ENCODE data around the gene NTMT1. TPM values are rescaled to one million over a fixed set of nuclear protein-coding genes. Genes with fewer than 3 reads are reported as not detected.

Gene NTMT1
- polyA plus RNA-seq, 4 donors = 42.5 to 64.3 (median 45.5) TPM

DNA sequence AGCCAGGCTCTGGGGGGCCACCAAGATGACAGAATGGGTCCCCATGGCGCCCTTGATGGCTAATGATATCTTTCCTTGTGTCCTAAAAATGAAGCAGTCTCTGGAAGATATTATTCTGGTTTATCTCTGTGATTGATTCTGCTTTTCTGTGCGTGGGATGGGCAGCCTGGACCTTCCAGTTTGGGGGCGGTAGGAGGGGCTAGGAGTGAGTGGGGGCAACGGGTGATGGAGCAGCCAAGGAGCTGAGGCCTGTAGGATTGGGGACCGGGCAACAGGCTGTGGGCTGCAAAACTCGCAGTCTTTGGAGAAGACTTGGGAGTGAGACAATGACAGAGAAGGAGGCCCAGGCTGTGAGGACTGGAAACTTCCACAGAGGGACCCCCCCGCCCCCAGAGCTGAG is 48.3 kb downstream of the NTMT1 start:
- FAIRE-seq (no peak), DNase-seq (no peak)
- WGBS, 3 donors = 65 to 75% (median 68%) methylated on average over 7 of the region's 7 CpGs
- no peaks in the 10 kb centered on the region for H3K9me3 ChIP-seq (ENCODE audit: control insufficient read depth in 2 of 2, insufficient read depth in 1 of 2, low read depth in 1 of 2, low read length in 1 of 2)
- H3K27me3 ChIP-seq (ENCODE audit: control insufficient read depth in 3 of 3, insufficient read depth in 3 of 3, low read length in 3 of 3) = peaks cover 0 to 28% (median 0%) of the 10 kb centered on the region in 3 donors
- no peaks in the 10 kb centered on the region for H3K36me3 ChIP-seq (ENCODE audit: control insufficient read depth in 3 of 3, insufficient read depth in 2 of 3, low read depth in 1 of 3, low read length in 3 of 3)
- no peak overlapping the region for H3K27ac ChIP-seq (ENCODE audit: low read depth in 1 of 3, low read length in 2 of 3)
- H3K4me1 ChIP-seq (ENCODE audit: control insufficient read depth in 3 of 3, insufficient read depth in 2 of 3, low read depth in 1 of 3, low read length in 2 of 3) = no peaks in the 10 kb centered on the region
- H3K4me3 ChIP-seq (ENCODE audit: low read depth in 1 of 3, low read length in 3 of 3) = no peak overlapping the region

DNA sequence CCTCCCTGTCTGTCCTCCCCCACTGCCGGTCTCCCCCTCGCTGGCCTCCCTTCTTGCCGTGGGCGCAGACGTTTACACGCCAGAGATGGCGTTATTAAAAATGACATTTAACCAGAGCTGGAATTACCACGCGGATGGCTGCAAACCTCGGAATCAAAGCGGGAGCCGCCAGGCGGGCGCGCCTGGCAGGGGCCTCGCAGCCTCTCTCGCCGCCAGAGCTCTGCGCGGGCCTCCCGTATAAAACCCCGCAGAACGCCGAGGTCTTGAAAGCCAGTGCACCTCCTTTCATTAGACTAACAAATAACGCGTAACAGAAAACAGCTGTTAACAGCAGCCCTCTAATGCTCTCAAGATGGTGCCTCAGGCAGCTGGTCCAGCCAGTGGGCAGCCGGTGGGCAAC is 49.7 kb downstream of the NTMT1 start:
- FAIRE-seq (no peak), DNase-seq (no peak)
- H3K9me3 ChIP-seq (ENCODE audit: control insufficient read depth in 2 of 2, insufficient read depth in 1 of 2, low read depth in 1 of 2, low read length in 1 of 2) = no peaks in the 10 kb centered on the region
- WGBS, 3 donors = 63 to 76% (median 64%) methylated on average over 27 of the region's 27 CpGs
- no peak overlapping the region for H3K27ac ChIP-seq (ENCODE audit: low read depth in 1 of 3, low read length in 2 of 3)
- H3K4me1 ChIP-seq (ENCODE audit: control insufficient read depth in 3 of 3, insufficient read depth in 2 of 3, low read depth in 1 of 3, low read length in 2 of 3) = no peaks in the 10 kb centered on the region
- peaks cover 0 to 28% (median 0%) of the 10 kb centered on the region in 3 donors for H3K27me3 ChIP-seq (ENCODE audit: control insufficient read depth in 3 of 3, insufficient read depth in 3 of 3, low read length in 3 of 3)
- no peak overlapping the region for H3K4me3 ChIP-seq (ENCODE audit: low read depth in 1 of 3, low read length in 3 of 3)
- H3K36me3 ChIP-seq (ENCODE audit: control insufficient read depth in 3 of 3, insufficient read depth in 2 of 3, low read depth in 1 of 3, low read length in 3 of 3) = no peaks in the 10 kb centered on the region

DNA sequence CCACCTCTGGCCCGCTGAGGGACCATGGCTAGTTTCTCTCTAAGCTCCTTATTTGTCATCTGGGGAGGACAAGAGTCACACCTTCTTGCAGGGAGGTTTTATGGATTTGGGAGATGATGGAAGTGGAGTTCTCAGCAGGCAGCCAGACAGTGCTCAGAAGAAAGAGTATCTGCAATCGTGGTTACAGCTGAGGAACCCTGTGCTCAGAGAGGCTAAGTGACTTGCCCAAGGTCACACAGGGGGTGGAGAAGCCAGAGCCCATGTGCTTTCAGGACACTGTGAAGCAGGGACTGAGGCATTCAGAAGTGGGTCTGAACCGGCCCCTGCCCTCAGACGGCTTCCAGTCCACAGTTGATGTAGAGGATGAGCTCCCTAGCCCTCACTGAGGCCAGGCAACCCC is 50.3 kb downstream of the NTMT1 start:
- FAIRE-seq = no peak

DNA sequence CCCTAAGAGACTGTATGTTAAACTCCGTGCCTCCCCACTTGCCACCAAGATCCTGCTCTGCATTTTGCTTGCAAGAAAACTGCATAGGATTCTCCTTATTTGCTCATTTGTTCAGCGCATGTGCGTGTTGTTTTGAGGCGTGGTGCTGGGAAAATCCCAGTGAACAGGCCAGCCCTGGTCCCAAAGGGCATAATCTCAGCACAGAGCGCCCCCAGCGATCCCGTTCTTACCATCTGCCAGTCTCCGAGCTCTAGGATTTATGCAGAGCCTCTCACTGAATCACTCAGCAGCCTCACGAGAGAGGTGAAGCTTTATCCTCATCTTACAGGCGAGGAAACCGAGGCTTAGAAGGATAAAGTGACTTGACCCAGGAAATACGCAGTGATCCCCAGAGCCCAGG is 51.0 kb downstream of the NTMT1 start:
- DNase-seq (no peak), FAIRE-seq (no peak)
- 46 to 76% (median 53%) methylated on average over 12 of the region's 12 CpGs for WGBS, 3 donors
- Histone ChIP-seq H3K27ac (ENCODE audit: low read depth in 1 of 3, low read length in 2 of 3) (no peak overlapping the region), H3K9me3 (ENCODE audit: control insufficient read depth in 2 of 2, insufficient read depth in 1 of 2, low read depth in 1 of 2, low read length in 1 of 2) (no peaks in the 10 kb centered on the region), H3K4me1 (ENCODE audit: control insufficient read depth in 3 of 3, insufficient read depth in 2 of 3, low read depth in 1 of 3, low read length in 2 of 3) (no peaks in the 10 kb centered on the region), H3K27me3 (ENCODE audit: control insufficient read depth in 3 of 3, insufficient read depth in 3 of 3, low read length in 3 of 3) (peaks cover 0 to 28% (median 0%) of the 10 kb centered on the region in 3 donors), H3K4me3 (ENCODE audit: low read depth in 1 of 3, low read length in 3 of 3) (no peak overlapping the region), H3K36me3 (ENCODE audit: control insufficient read depth in 3 of 3, insufficient read depth in 2 of 3, low read depth in 1 of 3, low read length in 3 of 3) (no peaks in the 10 kb centered on the region)

More for the DNA sequence above, 50.3 kb downstream of the NTMT1 start:
- Histone ChIP-seq H3K27ac (ENCODE audit: low read depth in 1 of 3, low read length in 2 of 3) (no peak overlapping the region), H3K4me3 (ENCODE audit: low read depth in 1 of 3, low read length in 3 of 3) (no peak overlapping the region), H3K36me3 (ENCODE audit: control insufficient read depth in 3 of 3, insufficient read depth in 2 of 3, low read depth in 1 of 3, low read length in 3 of 3) (no peaks in the 10 kb centered on the region), H3K9me3 (ENCODE audit: control insufficient read depth in 2 of 2, insufficient read depth in 1 of 2, low read depth in 1 of 2, low read length in 1 of 2) (no peaks in the 10 kb centered on the region), H3K4me1 (ENCODE audit: control insufficient read depth in 3 of 3, insufficient read depth in 2 of 3, low read depth in 1 of 3, low read length in 2 of 3) (no peaks in the 10 kb centered on the region), H3K27me3 (ENCODE audit: control insufficient read depth in 3 of 3, insufficient read depth in 3 of 3, low read length in 3 of 3) (peaks cover 0 to 28% (median 0%) of the 10 kb centered on the region in 3 donors)
- WGBS, 3 donors = 61 to 80% (median 65%) methylated on average over 4 of the region's 4 CpGs
- no peak for DNase-seq

DNA sequence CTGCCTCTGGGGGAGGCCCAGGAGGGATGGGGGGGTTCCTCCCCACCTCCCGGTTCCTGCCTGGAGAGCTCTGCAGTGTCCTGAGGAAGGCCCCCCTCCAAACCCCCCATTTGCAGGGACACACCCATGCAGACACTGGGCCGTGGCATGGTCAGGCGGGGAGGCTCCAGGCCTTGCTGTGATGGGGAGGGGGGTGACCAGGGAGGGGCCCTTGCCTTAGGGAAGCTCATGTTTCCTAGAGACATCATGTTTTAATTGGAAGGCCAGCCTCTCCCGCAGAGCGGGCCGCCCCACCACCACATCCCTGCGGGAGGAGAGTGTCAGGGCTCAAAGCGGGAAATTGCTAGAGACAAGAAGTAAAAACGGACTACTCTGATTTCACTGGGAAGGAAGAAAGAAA is 51.5 kb downstream of the NTMT1 start:
- peaks cover 0 to 28% (median 0%) of the 10 kb centered on the region in 3 donors for H3K27me3 ChIP-seq (ENCODE audit: control insufficient read depth in 3 of 3, insufficient read depth in 3 of 3, low read length in 3 of 3)
- H3K9me3 ChIP-seq (ENCODE audit: control insufficient read depth in 2 of 2, insufficient read depth in 1 of 2, low read depth in 1 of 2, low read length in 1 of 2) = no peaks in the 10 kb centered on the region
- no peak overlapping the region for H3K27ac ChIP-seq (ENCODE audit: low read depth in 1 of 3, low read length in 2 of 3)
- H3K4me1 ChIP-seq (ENCODE audit: control insufficient read depth in 3 of 3, insufficient read depth in 2 of 3, low read depth in 1 of 3, low read length in 2 of 3) = no peaks in the 10 kb centered on the region
- H3K36me3 ChIP-seq (ENCODE audit: control insufficient read depth in 3 of 3, insufficient read depth in 2 of 3, low read depth in 1 of 3, low read length in 3 of 3) = no peaks in the 10 kb centered on the region
- 54 to 75% (median 72%) methylated on average over 9 of the region's 9 CpGs for WGBS, 3 donors
- no peak for DNase-seq
- H3K4me3 ChIP-seq (ENCODE audit: low read depth in 1 of 3, low read length in 3 of 3) = no peak overlapping the region
- no peak for FAIRE-seq

DNA sequence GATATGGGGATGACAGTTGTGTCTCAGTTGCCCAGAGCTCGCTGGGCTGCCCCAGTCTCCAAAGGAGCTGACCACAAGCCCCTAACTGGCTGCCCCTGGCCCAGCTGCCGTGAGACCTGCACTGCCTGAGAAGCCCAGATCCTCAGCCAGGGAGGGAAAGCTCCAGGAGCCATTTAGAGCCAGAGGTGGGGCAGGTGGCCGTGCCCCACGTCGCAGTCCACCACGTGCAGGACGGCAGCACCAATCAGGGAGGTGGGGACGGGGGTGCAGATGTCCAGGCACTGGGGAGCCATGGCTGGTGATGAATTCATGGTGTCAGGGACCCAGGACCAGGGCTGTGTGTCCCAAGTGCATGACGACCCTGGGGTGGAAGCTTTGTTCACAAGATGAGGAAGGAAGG is 52.9 kb downstream of the NTMT1 start:
- H3K36me3 ChIP-seq (ENCODE audit: control insufficient read depth in 3 of 3, insufficient read depth in 2 of 3, low read depth in 1 of 3, low read length in 3 of 3) = no peaks in the 10 kb centered on the region
- no peaks in the 10 kb centered on the region for H3K4me1 ChIP-seq (ENCODE audit: control insufficient read depth in 3 of 3, insufficient read depth in 2 of 3, low read depth in 1 of 3, low read length in 2 of 3)
- no peak overlapping the region for H3K4me3 ChIP-seq (ENCODE audit: low read depth in 1 of 3, low read length in 3 of 3)
- DNase-seq = no peak
- H3K27ac ChIP-seq (ENCODE audit: low read depth in 1 of 3, low read length in 2 of 3) = no peak overlapping the region
- WGBS, 3 donors = 53 to 77% (median 56%) methylated on average over 8 to 9 of the region's 9 CpGs
- no peak for FAIRE-seq
- H3K27me3 ChIP-seq (ENCODE audit: control insufficient read depth in 3 of 3, insufficient read depth in 3 of 3, low read length in 3 of 3) = peaks cover 0 to 21% (median 0%) of the 10 kb centered on the region in 3 donors
- H3K9me3 ChIP-seq (ENCODE audit: control insufficient read depth in 2 of 2, insufficient read depth in 1 of 2, low read depth in 1 of 2, low read length in 1 of 2) = no peaks in the 10 kb centered on the region

DNA sequence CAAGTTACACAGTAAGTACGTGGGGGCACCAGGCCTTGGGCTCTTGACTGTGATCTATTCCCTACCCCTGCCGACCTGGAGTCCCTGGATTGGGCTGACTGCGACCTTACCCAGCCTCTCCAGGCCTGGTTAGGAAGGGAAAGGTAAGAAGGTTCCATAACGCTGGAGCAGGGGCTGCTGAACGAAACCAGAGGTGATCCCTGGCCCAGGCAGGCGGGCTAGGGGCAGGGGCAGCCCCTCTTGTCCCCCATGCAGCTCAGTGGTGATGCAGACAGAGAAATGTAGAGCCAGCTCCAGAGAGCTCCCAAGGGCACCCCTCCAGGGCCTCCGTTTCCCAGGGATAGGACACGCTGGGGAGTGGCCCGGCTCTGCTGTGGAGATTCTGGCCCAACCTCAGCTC is 53.6 kb downstream of the NTMT1 start:
- no peak for FAIRE-seq
- WGBS, 3 donors = 53 to 70% (median 54%) methylated on average over 9 of the region's 9 CpGs
- DNase-seq = no peak
- Histone ChIP-seq H3K27ac (ENCODE audit: low read depth in 1 of 3, low read length in 2 of 3) (no peak overlapping the region), H3K4me1 (ENCODE audit: control insufficient read depth in 3 of 3, insufficient read depth in 2 of 3, low read depth in 1 of 3, low read length in 2 of 3) (no peaks in the 10 kb centered on the region), H3K36me3 (ENCODE audit: control insufficient read depth in 3 of 3, insufficient read depth in 2 of 3, low read depth in 1 of 3, low read length in 3 of 3) (no peaks in the 10 kb centered on the region), H3K9me3 (ENCODE audit: control insufficient read depth in 2 of 2, insufficient read depth in 1 of 2, low read depth in 1 of 2, low read length in 1 of 2) (no peaks in the 10 kb centered on the region), H3K27me3 (ENCODE audit: control insufficient read depth in 3 of 3, insufficient read depth in 3 of 3, low read length in 3 of 3) (peaks cover 0 to 17% (median 0%) of the 10 kb centered on the region in 3 donors), H3K4me3 (ENCODE audit: low read depth in 1 of 3, low read length in 3 of 3) (no peak overlapping the region)

DNA sequence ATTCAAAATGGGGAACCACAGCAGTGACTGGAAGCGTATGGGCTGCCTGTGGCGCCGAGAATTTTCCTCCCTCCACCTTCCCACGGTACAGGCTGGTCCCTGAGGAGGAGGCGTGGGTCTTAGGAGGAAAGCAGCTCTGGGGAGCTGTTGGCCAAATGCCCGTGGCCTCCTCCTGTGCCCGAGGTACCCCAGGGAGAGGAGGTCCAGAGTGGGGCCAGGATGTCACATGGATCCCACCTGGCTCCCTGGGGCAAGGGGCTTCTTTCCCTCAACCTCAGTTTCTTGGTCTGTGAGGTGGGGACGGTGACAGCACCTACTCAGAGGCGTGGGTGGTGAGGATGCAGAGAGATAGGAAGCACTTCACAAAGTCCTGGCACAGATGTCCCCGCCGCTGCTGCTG is 56.0 kb downstream of the NTMT1 start:
- Histone ChIP-seq H3K4me1 (ENCODE audit: control insufficient read depth in 3 of 3, insufficient read depth in 2 of 3, low read depth in 1 of 3, low read length in 2 of 3) (no peaks in the 10 kb centered on the region), H3K27me3 (ENCODE audit: control insufficient read depth in 3 of 3, insufficient read depth in 3 of 3, low read length in 3 of 3) (peaks cover 0 to 7% (median 0%) of the 10 kb centered on the region in 3 donors), H3K36me3 (ENCODE audit: control insufficient read depth in 3 of 3, insufficient read depth in 2 of 3, low read depth in 1 of 3, low read length in 3 of 3) (no peaks in the 10 kb centered on the region), H3K4me3 (ENCODE audit: low read depth in 1 of 3, low read length in 3 of 3) (no peak overlapping the region), H3K27ac (ENCODE audit: low read depth in 1 of 3, low read length in 2 of 3) (no peak overlapping the region), H3K9me3 (ENCODE audit: control insufficient read depth in 2 of 2, insufficient read depth in 1 of 2, low read depth in 1 of 2, low read length in 1 of 2) (no peaks in the 10 kb centered on the region)
- no peak for DNase-seq
- WGBS, 3 donors = 58 to 74% (median 61%) methylated on average over 11 of the region's 11 CpGs
- FAIRE-seq = no peak

DNA sequence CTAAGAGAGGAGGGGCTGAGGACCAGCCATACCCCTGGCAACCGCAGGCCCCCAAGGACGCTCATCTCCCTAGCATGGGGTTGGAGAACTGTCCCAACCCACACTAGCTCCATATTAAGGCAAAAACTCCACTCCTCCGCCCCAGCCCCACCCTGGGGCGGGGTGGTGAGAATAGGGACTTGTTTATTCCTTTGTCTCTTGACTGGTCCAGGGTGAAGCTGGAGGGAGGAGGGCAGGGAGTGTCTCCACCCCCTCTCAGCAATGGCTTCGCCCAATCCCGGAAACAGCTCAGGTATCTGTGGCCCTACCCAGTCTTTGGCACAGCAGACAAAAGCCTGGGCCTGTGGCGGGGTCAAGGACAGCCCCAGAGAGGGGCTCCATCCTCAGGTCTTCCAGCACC is 56.4 kb downstream of the NTMT1 start:
- no peak for FAIRE-seq
- Histone ChIP-seq H3K9me3 (ENCODE audit: control insufficient read depth in 2 of 2, insufficient read depth in 1 of 2, low read depth in 1 of 2, low read length in 1 of 2) (no peaks in the 10 kb centered on the region), H3K36me3 (ENCODE audit: control insufficient read depth in 3 of 3, insufficient read depth in 2 of 3, low read depth in 1 of 3, low read length in 3 of 3) (no peaks in the 10 kb centered on the region), H3K27ac (ENCODE audit: low read depth in 1 of 3, low read length in 2 of 3) (no peak overlapping the region), H3K4me3 (ENCODE audit: low read depth in 1 of 3, low read length in 3 of 3) (no peak overlapping the region), H3K27me3 (ENCODE audit: control insufficient read depth in 3 of 3, insufficient read depth in 3 of 3, low read length in 3 of 3) (peaks cover 0 to 3% (median 0%) of the 10 kb centered on the region in 3 donors), H3K4me1 (ENCODE audit: control insufficient read depth in 3 of 3, insufficient read depth in 2 of 3, low read depth in 1 of 3, low read length in 2 of 3) (no peaks in the 10 kb centered on the region)
- peak in 1 of 2 donors; percentile 10 for DNase-seq
- WGBS, 3 donors = 35 to 72% (median 64%) methylated on average over 7 of the region's 7 CpGs

Data from small intestine (tissue), 7 donors.